Uterus (tissue), 4 donors: ENCODE results near the gene UMODL1. TPM values are rescaled to one million over a fixed set of nuclear protein-coding genes. Genes with fewer than 3 reads are reported as not detected.
A peak's percentile ranks its signal among the peaks of the same experiment; 100 is the strongest.

Source experiments
- DNase-seq, 2 donors: peaks; one replicate each; pipeline ENCODE4 v3.0.0-alpha.2; 2019 to 2020
- H3K27ac ChIP-seq, 2 donors: fragments of 200-600 bp; sonication (generic); 1 replicate in 1 of 2; 2 replicates in 1 of 2; pipeline ENCODE4 v1.5.1; 2016 to 2018
- H3K27me3 ChIP-seq, 2 donors: fragments of 200-600 bp; sonication (generic); one replicate each; pipeline ENCODE4 v1.5.1; 2018 to 2019; ENCODE audit warnings: control low read depth in 1 of 2
- H3K36me3 ChIP-seq, 2 donors: fragments of 200-600 bp; sonication (generic); one replicate each; pipeline ENCODE4 v1.5.1; 2019; ENCODE audit warnings: control low read depth in 1 of 2
- H3K4me1 ChIP-seq, 2 donors: fragments of 200-600 bp; sonication (generic); one replicate each; pipeline ENCODE4 v1.5.1; 2018 to 2019; ENCODE audit warnings: control low read depth in 1 of 2
- H3K4me3 ChIP-seq, 2 donors: fragments of 200-600 bp; sonication (generic); 1 replicate in 1 of 2; 2 replicates in 1 of 2; pipeline ENCODE4 v1.5.1; 2018 to 2019; ENCODE audit warnings: mild to moderate bottlenecking in 1 of 2
- H3K9me3 ChIP-seq, 2 donors: fragments of 200-600 bp; sonication (generic); one replicate each; pipeline ENCODE4 v1.5.1; 2019; ENCODE audit warnings: control low read depth in 1 of 2
- CTCF ChIP-seq, 4 experiments: fragments of 200-600 bp in 2 of 4; fragments of 450-650 bp in 2 of 4; sonication (generic) in 2 of 4; IDR thresholded peaks; one replicate each; pipeline ENCODE4 v1.5.1; 2016 to 2019; ENCODE audit warnings: antibody characterized with exemption in 4 of 4, mild to moderate bottlenecking in 2 of 4, moderate library complexity in 1 of 4
- POLR2A ChIP-seq, 2 donors: fragments of 450-650 bp; IDR thresholded peaks; one replicate each; pipeline ENCODE4 v1.6.1; 2016; ENCODE audit warnings: antibody characterized with exemption in 2 of 2, mild to moderate bottlenecking in 1 of 2, moderate library complexity in 1 of 2
- intact Hi-C: fragments of 100-400 bp; cut with DNase I; formaldehyde crosslinking; loops from one replicate; pipeline ENCODE4 v1.15.1; 2023; ENCODE audit warnings: low total_unique reads
- total RNA-seq, 4 donors: library from RNA; depleted of rRNA in 3 of 4; stranded (reverse); fragments of >200 nt in 3 of 4; gene quantifications; one replicate each; pipeline versions ENCODE4 v1.1.0 to v1.2.4, GENCODE V29; 2014 to 2023
- donor health status: DM: yes; HTN: yes; CAD: no.

Gene UMODL1
- total RNA-seq, 4 donors from 2014 or later, result not detected

DNA sequence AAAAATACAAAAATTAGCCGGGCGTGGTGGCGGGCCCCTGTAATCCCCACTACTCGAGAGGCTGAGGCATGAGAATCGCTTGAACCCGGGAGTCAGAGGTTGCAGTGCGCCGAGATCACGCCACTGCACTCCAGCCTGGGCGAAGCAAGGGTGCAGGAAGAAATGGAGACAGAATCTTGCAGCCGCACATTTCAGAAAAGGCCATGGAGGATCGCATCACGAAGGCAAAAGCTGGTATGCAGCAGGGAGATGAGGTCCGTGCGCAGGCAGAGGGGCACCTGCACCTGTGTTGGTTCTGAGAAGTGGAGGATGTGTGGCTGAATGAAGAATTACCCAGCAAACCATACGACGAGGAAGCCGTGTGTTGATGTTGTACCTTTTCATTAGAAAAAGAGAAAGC, 94.8 kb downstream of the UMODL1 start:
- no peaks in the 10 kb centered on the region for H3K27me3 ChIP-seq
- H3K36me3 ChIP-seq, result no peaks in the 10 kb centered on the region
- H3K27ac ChIP-seq, result no peak overlapping the region
- no peaks in the 10 kb centered on the region for H3K9me3 ChIP-seq
- no peaks in the 10 kb centered on the region for H3K4me1 ChIP-seq
- H3K4me3 ChIP-seq, result no peak overlapping the region
- no peak for DNase-seq
- intact Hi-C loops, result no loop called here
- no peak for TF ChIP-seq POLR2A (IDR thresholded peaks at IDR 0.05)
- TF ChIP-seq CTCF (IDR thresholded peaks at IDR 0.05), result no peak

DNA sequence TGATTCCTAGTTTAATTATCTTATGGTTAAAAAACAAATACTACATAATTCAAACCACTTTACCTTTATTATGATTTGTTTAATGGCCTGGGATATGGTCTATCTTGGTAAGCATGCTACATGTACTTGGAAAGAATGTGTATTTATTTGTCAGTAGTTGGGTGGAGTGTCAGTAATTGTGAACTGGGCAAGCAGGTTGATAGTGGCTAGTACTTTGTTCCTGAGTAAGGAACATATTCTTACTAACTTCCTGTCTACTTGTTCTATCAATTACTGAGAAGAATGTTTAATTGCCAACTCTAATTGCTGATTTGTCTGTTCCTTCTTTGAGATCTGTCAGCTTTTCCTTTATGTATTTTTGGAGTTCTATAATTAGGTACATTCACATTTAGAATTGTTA, 98.6 kb downstream of the UMODL1 start:
- intact Hi-C loops, result no loop called here
- Histone ChIP-seq H3K9me3 (no peaks in the 10 kb centered on the region), H3K4me3 (no peak overlapping the region), H3K4me1 (no peaks in the 10 kb centered on the region), H3K36me3 (no peaks in the 10 kb centered on the region), H3K27ac (no peak overlapping the region), H3K27me3 (no peaks in the 10 kb centered on the region)
- DNase-seq, result no peak
- TF ChIP-seq CTCF (IDR thresholded peaks at IDR 0.05), result no peak
- no peak for TF ChIP-seq POLR2A (IDR thresholded peaks at IDR 0.05)

DNA sequence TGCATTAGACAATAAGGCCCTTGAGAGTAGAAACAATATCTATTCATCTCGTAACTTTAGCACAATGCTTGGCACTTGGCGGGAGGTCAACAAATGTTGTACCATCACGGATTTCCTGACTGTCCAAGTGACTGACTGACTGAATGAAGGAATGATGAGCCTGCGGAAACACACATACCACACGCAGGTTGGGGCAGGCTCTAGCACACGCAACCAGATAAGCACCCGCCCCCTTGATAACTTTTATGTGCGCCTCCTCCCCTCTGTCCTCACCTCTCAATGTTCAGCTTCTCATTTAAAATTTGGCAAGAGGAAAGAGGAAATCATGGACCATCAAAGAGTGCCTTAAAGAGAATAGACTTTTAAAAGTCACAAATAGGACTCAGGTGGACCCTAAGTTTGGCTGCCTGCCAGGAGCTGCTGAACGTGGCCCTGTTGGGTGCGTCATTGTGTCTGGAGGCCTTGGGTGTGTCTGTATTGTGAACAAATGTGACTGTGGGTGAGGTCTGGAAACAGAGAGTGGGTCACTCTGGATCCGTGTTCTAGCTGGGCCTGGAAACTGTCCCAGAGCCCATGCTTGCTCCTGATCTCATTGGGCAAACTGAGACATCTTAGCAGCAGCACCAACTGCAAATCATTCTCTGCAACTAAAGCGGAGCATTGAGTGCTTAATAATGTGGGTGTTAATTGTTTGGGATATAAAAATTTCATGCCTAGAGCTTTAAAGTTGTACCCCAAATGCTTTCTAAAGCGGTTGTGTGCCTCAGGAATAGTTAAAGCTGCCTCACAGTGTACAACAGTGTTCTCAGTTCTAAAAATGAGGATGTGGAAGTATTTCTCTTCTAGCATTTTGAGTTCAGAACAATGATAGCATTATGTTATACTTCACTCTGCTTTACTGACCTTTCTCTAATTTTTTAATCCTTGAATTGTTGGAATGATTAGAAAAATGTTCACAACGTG, 100.3 kb downstream of the UMODL1 start:
- no peaks in the 10 kb centered on the region for H3K9me3 ChIP-seq
- no peak overlapping the region for H3K4me3 ChIP-seq
- H3K27me3 ChIP-seq, result no peaks in the 10 kb centered on the region
- DNase-seq, result peak in 1 of 2 donors; percentile 42
- TF ChIP-seq POLR2A (IDR thresholded peaks at IDR 0.05) (no peak), CTCF (IDR thresholded peaks at IDR 0.05) (no peak)
- H3K4me1 ChIP-seq, result no peaks in the 10 kb centered on the region
- H3K36me3 ChIP-seq, result no peaks in the 10 kb centered on the region
- H3K27ac ChIP-seq, result no peak overlapping the region
- intact Hi-C loops, result no loop called here

- no peak overlapping the region for H3K27ac ChIP-seq
- H3K4me3 ChIP-seq, result no peak overlapping the region
- H3K4me1 ChIP-seq, result no peaks in the 10 kb centered on the region
- intact Hi-C loops, result no loop called here
- no peak for DNase-seq
- H3K27me3 ChIP-seq, result no peaks in the 10 kb centered on the region
- TF ChIP-seq POLR2A (IDR thresholded peaks at IDR 0.05), result no peak
- TF ChIP-seq CTCF (IDR thresholded peaks at IDR 0.05), result no peak
- no peaks in the 10 kb centered on the region for H3K36me3 ChIP-seq
- H3K9me3 ChIP-seq, result no peaks in the 10 kb centered on the region
Observed at GRCh38 chr21:42172596-42173483, 101.7 kb downstream of the UMODL1 start.

- no peaks in the 10 kb centered on the region for H3K27me3 ChIP-seq
- no peak for TF ChIP-seq CTCF (IDR thresholded peaks at IDR 0.05)
- no peak for TF ChIP-seq POLR2A (IDR thresholded peaks at IDR 0.05)
- no peak for DNase-seq
- intact Hi-C loops, result no loop called here
- H3K36me3 ChIP-seq, result no peaks in the 10 kb centered on the region
- no peaks in the 10 kb centered on the region for H3K9me3 ChIP-seq
- H3K27ac ChIP-seq, result no peak overlapping the region
- H3K4me1 ChIP-seq, result no peaks in the 10 kb centered on the region
- H3K4me3 ChIP-seq, result no peak overlapping the region
Observed at GRCh38 chr21:42174173-42174572, 103.1 kb downstream of the UMODL1 start.
